Cerebellar nuclear complex (tissue), 1 donor: Measurements from ENCODE around the gene AKAP10.
"Not testable (repeated sequence)": the region's sequence is repeated elsewhere in the genome, so short reads cannot be mapped to it uniquely, and the experiment has no call there.

Experiments
- DNase-seq, 2 experiments: peaks; one replicate each; lab custom pipeline; 2025; lab: John Stamatoyannopoulos, UW

AKAP10 gene

GRCh38 chr17:19928299-19928698 is 49.3 kb downstream of the AKAP10 start:
- no peak for DNase-seq

- no peak for DNase-seq
These were observed 62.2 kb downstream of the AKAP10 start for GRCh38 chr17:19915245-19915978.

- DNase-seq: no peak
These were observed 66.6 kb downstream of the AKAP10 start for GRCh38 chr17:19911033-19911432.

- no peak for DNase-seq
These were observed 68.5 kb downstream of the AKAP10 start for GRCh38 chr17:19909139-19909538.

- no peak for DNase-seq
These were observed 72.1 kb downstream of the AKAP10 start for GRCh38 chr17:19905502-19905901.

GRCh38 chr17:19904924-19905323 is 72.7 kb downstream of the AKAP10 start:
- no peak for DNase-seq

GRCh38 chr17:19904412-19904811 is 73.2 kb downstream of the AKAP10 start:
- DNase-seq: no peak

GRCh38 chr17:19900809-19901208 is 76.8 kb downstream of the AKAP10 start:
- DNase-seq: no peak

GRCh38 chr17:19897903-19898302 is 79.7 kb downstream of the AKAP10 start:
- no peak for DNase-seq

- no peak for DNase-seq
These were observed 80.4 kb downstream of the AKAP10 start for GRCh38 chr17:19897090-19897837.

GRCh38 chr17:19896679-19897078 is 80.9 kb downstream of the AKAP10 start:
- no peak for DNase-seq

- DNase-seq: not testable (repeated sequence)
These were observed 87.1 kb downstream of the AKAP10 start for GRCh38 chr17:19890554-19890953.

GRCh38 chr17:19890001-19890400 is 87.6 kb downstream of the AKAP10 start:
- not testable (repeated sequence) for DNase-seq

GRCh38 chr17:19886116-19886515 is 91.5 kb downstream of the AKAP10 start:
- DNase-seq: no peak

GRCh38 chr17:19883537-19884215 is 94.0 kb downstream of the AKAP10 start:
- no peak for DNase-seq

- DNase-seq: no peak
These were observed 97.2 kb downstream of the AKAP10 start for GRCh38 chr17:19880393-19880792.

GRCh38 chr17:19877364-19877945 is 100.2 kb downstream of the AKAP10 start:
- no peak for DNase-seq

- DNase-seq: no peak
These were observed 101.0 kb downstream of the AKAP10 start for GRCh38 chr17:19876529-19877161.

- no peak for DNase-seq
These were observed 103.4 kb downstream of the AKAP10 start for GRCh38 chr17:19874256-19874655.

GRCh38 chr17:19873346-19873745 is 104.3 kb downstream of the AKAP10 start:
- DNase-seq: no peak

GRCh38 chr17:19868079-19868395 is 109.6 kb downstream of the AKAP10 start:
- DNase-seq: no peak
